Posterior vena cava (tissue), 2 donors: ENCODE results near the gene GAGE12H. TPM values are rescaled to one million over a fixed set of nuclear protein-coding genes. Genes with fewer than 3 reads are reported as not detected.
"Not testable (repeated sequence)": the region's sequence is repeated elsewhere in the genome, so short reads cannot be mapped to it uniquely, and the experiment has no call there.

ENCODE experiments used
- DNase-seq: peaks from one replicate; pipeline ENCODE4 v3.0.0-alpha.2; 2020; ENCODE audit warnings: low spot score
- intact Hi-C, 2 donors: fragments of 100-400 bp; cut with DNase I; formaldehyde crosslinking; loops; one replicate each; pipeline versions ENCODE4 v1.14.1 to v1.14.2; 2022 to 2023
- long read RNA-seq, 2 donors: library from polyadenylated mRNA; unstranded; transcript quantifications; one replicate each; pipeline ENCODE4 v2.0.0, GENCODE V29; 2020 to 2021
- total RNA-seq, 2 donors: library from RNA; stranded (reverse); fragmentation: NEBNext Ultra II Directional; extraction: Animal tissue kit (Norgen Biotek cat#: 25700); gene quantifications; one replicate each; pipeline ENCODE4 v1.2.1, GENCODE V29; 2021
- donor health status: DM: yes; HTN: yes; CAD: no.
- donor health status: DM: yes; HTN: yes; CAD: no.

GAGE12H gene
- total RNA-seq: not detected
- long read RNA-seq, donor 1: 0 reads
- long read RNA-seq, donor 2: 0 reads

DNA sequence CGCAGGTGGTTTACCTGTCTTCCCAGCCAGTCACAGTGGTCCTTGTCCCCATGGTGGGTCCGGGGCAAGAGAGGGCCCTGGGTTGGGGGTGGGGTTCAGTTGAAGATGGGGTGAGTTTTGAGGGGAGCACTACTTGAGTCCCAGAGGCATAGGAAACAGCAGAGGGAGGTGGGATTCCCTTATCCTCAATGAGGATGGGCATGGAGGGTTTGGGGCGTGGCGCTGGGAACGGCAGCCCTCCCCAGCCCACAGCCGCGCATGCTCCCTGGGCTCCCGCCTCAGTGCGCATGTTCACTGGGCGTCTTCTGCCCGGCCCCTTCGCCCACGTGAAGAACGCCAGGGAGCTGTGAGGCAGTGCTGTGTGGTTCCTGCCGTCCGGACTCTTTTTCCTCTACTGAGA is at the start of gene GAGE12H:
Gene GAGE12H (plus strand): TSS at position 301 of the 400 bp plus-strand sequence. CDS start 1,155 bp downstream, outside the sequence.
- intact Hi-C loops: not testable (repeated sequence)

GRCh38 chrX:49531877-49532276 is 47.9 kb upstream of the GAGE12H start, which contains the start of gene GAGE12C:
Gene GAGE12C, plus strand, starts transcription at chrX:49532177. Its CDS starts 1,155 bp downstream, at chrX:49533332.
- intact Hi-C loops, DNase-seq: not testable (repeated sequence)

More for the DNA sequence above, at the start of gene GAGE12H:
- not testable (repeated sequence) for DNase-seq

DNA sequence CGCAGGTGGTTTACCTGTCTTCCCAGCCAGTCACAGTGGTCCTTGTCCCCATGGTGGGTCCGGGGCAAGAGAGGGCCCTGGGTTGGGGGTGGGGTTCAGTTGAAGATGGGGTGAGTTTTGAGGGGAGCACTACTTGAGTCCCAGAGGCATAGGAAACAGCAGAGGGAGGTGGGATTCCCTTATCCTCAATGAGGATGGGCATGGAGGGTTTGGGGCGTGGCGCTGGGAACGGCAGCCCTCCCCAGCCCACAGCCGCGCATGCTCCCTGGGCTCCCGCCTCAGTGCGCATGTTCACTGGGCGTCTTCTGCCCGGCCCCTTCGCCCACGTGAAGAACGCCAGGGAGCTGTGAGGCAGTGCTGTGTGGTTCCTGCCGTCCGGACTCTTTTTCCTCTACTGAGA is 38.3 kb upstream of the GAGE12H start, which contains the start of gene GAGE12D:
Gene GAGE12D (plus strand): TSS at position 301 of the 400 bp plus-strand sequence. CDS start 1,155 bp downstream, outside the sequence.
- intact Hi-C loops, DNase-seq: not testable (repeated sequence)

GRCh38 chrX:49550989-49551388 is 28.8 kb upstream of the GAGE12H start, which contains the start of gene GAGE12E:
Gene GAGE12E, plus strand, starts transcription at chrX:49551289. Its CDS starts 1,155 bp downstream, at chrX:49552444.
- DNase-seq, intact Hi-C loops: not testable (repeated sequence)

GRCh38 chrX:49560542-49560941 is 19.2 kb upstream of the GAGE12H start, which contains the start of gene GAGE12F:
Gene GAGE12F, plus strand, starts transcription at chrX:49560842. Its CDS starts 1,155 bp downstream, at chrX:49561997.
- intact Hi-C loops, DNase-seq: not testable (repeated sequence)

DNA sequence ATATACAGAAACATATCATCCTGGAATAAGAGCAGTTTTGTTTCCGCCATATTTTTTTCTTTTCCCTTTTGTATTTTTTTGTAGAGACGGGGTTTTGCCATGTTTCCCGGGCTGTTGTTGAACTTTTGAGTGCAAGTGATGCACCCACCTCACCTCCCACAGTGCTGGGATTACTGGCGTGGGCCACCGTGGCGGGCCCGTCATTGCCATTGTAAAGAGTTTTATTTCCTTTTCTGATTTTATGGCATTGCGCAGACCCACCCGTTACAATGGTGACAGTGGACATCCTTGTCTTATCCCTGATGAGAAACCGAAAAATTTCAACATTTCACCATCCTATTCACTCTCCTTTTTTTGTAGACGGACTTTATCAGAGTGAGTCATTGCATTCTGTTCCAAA is 11.0 kb upstream of the GAGE12H start:
- intact Hi-C loops: not testable (repeated sequence)
- DNase-seq: peak; percentile 84

- peak; percentile 68 for DNase-seq
- intact Hi-C loops: not testable (repeated sequence)
Observed at GRCh38 chrX:49569152-49569551, 10.6 kb upstream of the GAGE12H start.

DNA sequence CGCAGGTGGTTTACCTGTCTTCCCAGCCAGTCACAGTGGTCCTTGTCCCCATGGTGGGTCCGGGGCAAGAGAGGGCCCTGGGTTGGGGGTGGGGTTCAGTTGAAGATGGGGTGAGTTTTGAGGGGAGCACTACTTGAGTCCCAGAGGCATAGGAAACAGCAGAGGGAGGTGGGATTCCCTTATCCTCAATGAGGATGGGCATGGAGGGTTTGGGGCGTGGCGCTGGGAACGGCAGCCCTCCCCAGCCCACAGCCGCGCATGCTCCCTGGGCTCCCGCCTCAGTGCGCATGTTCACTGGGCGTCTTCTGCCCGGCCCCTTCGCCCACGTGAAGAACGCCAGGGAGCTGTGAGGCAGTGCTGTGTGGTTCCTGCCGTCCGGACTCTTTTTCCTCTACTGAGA is 9.6 kb upstream of the GAGE12H start, which contains the start of gene GAGE12G:
Gene GAGE12G (plus strand): TSS at position 301 of the 400 bp plus-strand sequence. CDS start 1,155 bp downstream, outside the sequence.
- intact Hi-C loops, DNase-seq: not testable (repeated sequence)

GRCh38 chrX:49589196-49589595 is 9.4 kb downstream of the GAGE12H start, which contains the start of gene GAGE2A:
Gene GAGE2A, plus strand, starts transcription at chrX:49589496. Its CDS starts 1,155 bp downstream, at chrX:49590651.
- DNase-seq, intact Hi-C loops: not testable (repeated sequence)

DNA sequence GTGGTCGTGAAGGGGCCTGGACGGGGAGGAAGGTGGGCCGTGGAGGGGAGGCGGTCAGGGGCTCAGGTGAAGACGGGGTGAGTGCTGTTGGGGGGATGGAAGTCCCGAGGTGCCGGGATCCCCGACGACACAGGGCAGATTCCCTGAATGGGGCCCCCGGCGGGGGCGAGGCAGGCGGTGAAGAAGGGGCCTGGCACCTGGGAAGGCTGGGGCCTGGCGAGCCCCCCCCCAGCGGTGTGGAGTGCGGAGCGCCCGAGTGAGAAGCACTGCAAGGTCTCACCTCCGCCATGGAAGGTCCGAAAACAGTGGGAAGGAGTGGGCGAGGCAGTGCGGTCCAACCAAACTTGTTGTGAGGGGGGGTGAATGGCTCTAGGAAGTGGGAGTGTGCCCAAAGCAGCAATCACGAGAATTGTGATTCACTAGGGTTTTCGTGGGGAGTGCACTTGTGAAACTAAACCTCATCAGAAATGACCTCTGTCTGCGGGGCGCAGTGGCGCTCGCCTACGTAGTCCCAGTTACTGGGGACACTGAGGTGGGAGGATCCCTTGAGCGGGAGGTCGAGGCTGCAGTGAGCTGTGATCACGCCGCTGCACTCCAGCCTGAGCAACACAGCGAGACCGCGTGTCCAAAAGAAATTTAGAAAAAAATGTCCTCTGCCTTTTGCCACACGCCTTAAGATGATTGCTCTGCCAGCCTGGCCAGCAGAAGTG is 10.2 kb downstream of the GAGE12H start:
- DNase-seq: peak; percentile 87
- intact Hi-C loops: not testable (repeated sequence)

DNA sequence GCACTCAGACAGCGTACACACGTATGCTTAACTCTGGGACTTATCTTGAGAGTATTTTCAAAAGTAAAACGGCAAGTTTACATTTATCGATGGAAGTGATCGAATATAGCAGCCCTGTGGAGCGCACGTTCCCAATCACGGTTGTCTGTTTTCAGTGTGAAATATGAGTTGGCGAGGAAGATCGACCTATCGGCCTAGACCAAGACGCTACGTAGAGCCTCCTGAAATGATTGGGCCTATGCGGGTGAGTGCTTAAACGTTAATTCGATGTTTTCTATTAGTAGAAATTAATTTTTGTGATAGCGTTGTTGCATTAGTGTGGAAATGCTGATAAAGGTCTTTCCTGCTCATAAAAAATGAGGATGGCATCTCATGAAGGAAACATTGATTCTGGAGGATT is 10.7 kb downstream of the GAGE12H start:
- DNase-seq: peak; percentile 58

GRCh38 chrX:49598720-49599119 is 19.0 kb downstream of the GAGE12H start, which contains the start of gene GAGE1:
Gene GAGE1, plus strand, starts transcription at chrX:49599020. Its CDS starts 1,155 bp downstream, at chrX:49600175.
- intact Hi-C loops, DNase-seq: not testable (repeated sequence)

More for the DNA sequence above, 10.7 kb downstream of the GAGE12H start:
- intact Hi-C loops: not testable (repeated sequence)

- intact Hi-C loops: no loop called here
- no peak for DNase-seq
Observed at GRCh38 chrX:49610718-49611310, 31.1 kb downstream of the GAGE12H start.

GRCh38 chrX:49618574-49618973 is 38.8 kb downstream of the GAGE12H start:
- intact Hi-C loops: loop anchor here in 1 of 2 donors (1.0 kb wide), 1 partner anchor 18 kb away; no protein-coding TSS in a partner anchor
- no peak for DNase-seq

GRCh38 chrX:49627086-49627777 is 47.5 kb downstream of the GAGE12H start:
- intact Hi-C loops: no loop called here
- DNase-seq: no peak
